ENCODE measurements around the gene NPHS2. TPM values are rescaled to one million over a fixed set of nuclear protein-coding genes. Genes with fewer than 3 reads are reported as not detected.
"Not testable (repeated sequence)": the region's sequence is repeated elsewhere in the genome, so short reads cannot be mapped to it uniquely, and the experiment has no call there.

Gene NPHS2
- polyA plus RNA-seq, 1 donor from 2014 or later = not detected

GRCh38 chr1:179530352-179530751, 45.4 kb downstream of the NPHS2 start:
- Histone ChIP-seq H3K27ac (ENCODE audit: low read length) (no peak overlapping the region), H3K4me2 (ENCODE audit: low read length) (no peak overlapping the region), H3K36me3 (ENCODE audit: insufficient read depth, low read length) (no peaks in the 10 kb centered on the region), H2AFZ (ENCODE audit: low read depth, low read length) (no peak overlapping the region), H3K9me2 (ENCODE audit: insufficient read depth, low read length) (no peaks in the 10 kb centered on the region), H3F3A (ENCODE audit: insufficient read depth, low read length, poor library complexity, severe bottlenecking) (no peaks in the 10 kb centered on the region), H3K79me2 (replicated peaks; ENCODE audit: insufficient read depth, low read length) (no peaks in the 10 kb centered on the region), H3K9me3 (ENCODE audit: low read length) (no peaks in the 10 kb centered on the region), H4K20me1 (ENCODE audit: insufficient read depth) (no peaks in the 10 kb centered on the region), H3K4me3 (ENCODE audit: low read length) (no peak overlapping the region), H3K27me3 (ENCODE audit: insufficient read depth, low read depth, low read length) (no peaks in the 10 kb centered on the region), H3K9ac (ENCODE audit: low read length) (no peak overlapping the region)
- TF ChIP-seq EZH2 (IDR thresholded peaks at IDR 0.05; ENCODE audit: borderline replicate concordance, insufficient read depth, low read length, poor library complexity, severe bottlenecking) (no peak), TAF1 (IDR thresholded peaks at IDR 0.05; ENCODE audit: low read depth) (no peak), SMC3 (conservative IDR thresholded peaks at IDR 0.05; ENCODE audit: poor library complexity) (no peak), EP300 (conservative IDR thresholded peaks at IDR 0.05; ENCODE audit: poor library complexity, severe bottlenecking) (no peak), MXI1 (conservative IDR thresholded peaks at IDR 0.05; ENCODE audit: poor library complexity, severe bottlenecking) (no peak), POLR2AphosphoS5 (IDR thresholded peaks at IDR 0.05) (no peak), REST (IDR thresholded peaks at IDR 0.05; ENCODE audit: borderline replicate concordance) (no peak), CTCF (IDR thresholded peaks at IDR 0.05; ENCODE audit: poor library complexity, severe bottlenecking) (no peak), RAD21 (conservative IDR thresholded peaks at IDR 0.05) (no peak)

- Histone ChIP-seq H2AFZ (ENCODE audit: low read depth, low read length) (no peak overlapping the region), H3K9me2 (ENCODE audit: insufficient read depth, low read length) (no peaks in the 10 kb centered on the region), H3K9me3 (ENCODE audit: low read length) (no peaks in the 10 kb centered on the region), H3K4me3 (ENCODE audit: low read length) (no peak overlapping the region), H3K9ac (ENCODE audit: low read length) (no peak overlapping the region), H3K79me2 (replicated peaks; ENCODE audit: insufficient read depth, low read length) (no peaks in the 10 kb centered on the region), H3K27me3 (ENCODE audit: insufficient read depth, low read depth, low read length) (no peaks in the 10 kb centered on the region), H3K4me2 (ENCODE audit: low read length) (no peak overlapping the region), H4K20me1 (ENCODE audit: insufficient read depth) (no peaks in the 10 kb centered on the region), H3K27ac (ENCODE audit: low read length) (no peak overlapping the region), H3K36me3 (ENCODE audit: insufficient read depth, low read length) (no peaks in the 10 kb centered on the region), H3F3A (ENCODE audit: insufficient read depth, low read length, poor library complexity, severe bottlenecking) (no peaks in the 10 kb centered on the region)
- no peak for TF ChIP-seq EP300 (conservative IDR thresholded peaks at IDR 0.05; ENCODE audit: poor library complexity, severe bottlenecking)
- TF ChIP-seq EZH2 (IDR thresholded peaks at IDR 0.05; ENCODE audit: borderline replicate concordance, insufficient read depth, low read length, poor library complexity, severe bottlenecking) = no peak
These were observed 46.1 kb downstream of the NPHS2 start for GRCh38 chr1:179529482-179530195.

- not testable (repeated sequence) for H3K4me2 ChIP-seq (ENCODE audit: low read length); H3K4me3 ChIP-seq (ENCODE audit: low read length); H4K20me1 ChIP-seq (ENCODE audit: insufficient read depth); H3K27me3 ChIP-seq (ENCODE audit: insufficient read depth, low read depth, low read length); H3K9ac ChIP-seq (ENCODE audit: low read length); H3K27ac ChIP-seq (ENCODE audit: low read length); H3K9me3 ChIP-seq (ENCODE audit: low read length); H2AFZ ChIP-seq (ENCODE audit: low read depth, low read length); H3F3A ChIP-seq (ENCODE audit: insufficient read depth, low read length, poor library complexity, severe bottlenecking); H3K79me2 ChIP-seq (replicated peaks; ENCODE audit: insufficient read depth, low read length); H3K9me2 ChIP-seq (ENCODE audit: insufficient read depth, low read length); H3K36me3 ChIP-seq (ENCODE audit: insufficient read depth, low read length)
These were observed 57.2 kb downstream of the NPHS2 start for GRCh38 chr1:179518544-179518943.

All from neural cell (in vitro differentiated cells).